GM15510 (cell line): ENCODE measurements around the gene ZSWIM8.
A peak's percentile ranks its signal among the peaks of the same experiment; 100 is the strongest.

ENCODE experiments used
- POLR2A ChIP-seq: IDR thresholded peaks from 3 replicates; pipeline ENCODE4 v1.6.1; 2011; ENCODE audit warnings: borderline replicate concordance; ENCODE audit not compliant: insufficient read length; ENCODE audit errors: extremely low read depth

ZSWIM8 gene

DNA sequence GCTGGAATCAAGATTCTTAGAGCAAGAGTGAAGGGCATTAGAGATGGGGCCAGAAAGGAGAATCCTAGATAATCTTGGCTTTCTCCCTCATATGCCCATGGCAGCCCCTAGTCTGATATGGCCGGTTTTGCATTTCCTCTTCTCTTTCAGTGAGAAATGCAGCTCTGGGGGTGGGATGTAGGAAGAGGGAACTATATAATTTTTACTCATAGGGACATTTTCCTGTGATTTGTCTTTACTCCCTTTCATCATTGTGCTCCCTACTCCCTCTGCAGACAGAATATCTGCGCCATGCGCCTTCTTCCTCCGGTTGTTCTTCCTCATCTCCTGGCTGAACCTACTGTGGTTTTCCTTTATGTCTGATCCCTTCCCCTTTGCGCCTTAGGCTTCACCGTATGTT lies 20.3 kb upstream of the ZSWIM8 start:
- TF ChIP-seq POLR2A = no peak

DNA sequence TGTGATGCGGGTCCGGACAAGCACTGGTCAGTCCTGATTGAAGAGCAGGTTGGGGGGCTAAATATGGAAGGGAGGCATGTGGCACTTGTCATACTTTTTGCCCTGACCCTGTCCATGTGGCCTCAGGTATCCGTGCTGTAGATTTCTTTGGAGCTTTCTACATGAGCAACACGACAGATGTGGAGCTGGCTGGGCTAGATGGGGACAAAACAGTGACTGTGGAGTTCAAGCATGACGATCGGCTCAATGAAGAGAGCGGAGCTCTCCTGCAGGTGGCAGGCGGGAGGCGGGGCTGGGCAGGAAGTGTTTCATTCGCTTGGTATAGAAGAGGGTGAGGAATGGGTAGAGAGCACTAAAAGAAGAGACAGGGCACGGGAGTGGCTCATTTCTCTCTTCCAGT lies 16.5 kb upstream of the ZSWIM8 start:
- TF ChIP-seq POLR2A = no peak

DNA sequence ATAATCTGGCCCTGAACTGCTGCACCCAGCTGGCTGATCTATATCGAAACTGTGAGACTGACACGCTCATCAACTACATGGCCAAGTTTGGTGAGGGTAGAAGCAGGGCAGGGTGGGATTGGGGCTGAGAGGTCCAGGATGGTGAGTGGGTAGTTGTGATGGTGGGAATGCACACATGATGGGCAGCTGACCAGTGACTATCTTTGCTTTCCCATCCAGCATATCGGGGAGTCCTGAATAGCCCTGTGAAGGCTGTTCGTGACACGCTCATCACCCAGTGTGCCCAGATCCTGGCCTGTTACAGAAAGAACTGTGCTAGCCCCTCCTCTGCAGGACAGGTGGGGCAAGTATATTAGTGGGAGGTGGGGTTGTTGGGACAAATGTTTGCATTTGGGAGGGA lies 16.0 kb upstream of the ZSWIM8 start:
- TF ChIP-seq POLR2A = no peak

DNA sequence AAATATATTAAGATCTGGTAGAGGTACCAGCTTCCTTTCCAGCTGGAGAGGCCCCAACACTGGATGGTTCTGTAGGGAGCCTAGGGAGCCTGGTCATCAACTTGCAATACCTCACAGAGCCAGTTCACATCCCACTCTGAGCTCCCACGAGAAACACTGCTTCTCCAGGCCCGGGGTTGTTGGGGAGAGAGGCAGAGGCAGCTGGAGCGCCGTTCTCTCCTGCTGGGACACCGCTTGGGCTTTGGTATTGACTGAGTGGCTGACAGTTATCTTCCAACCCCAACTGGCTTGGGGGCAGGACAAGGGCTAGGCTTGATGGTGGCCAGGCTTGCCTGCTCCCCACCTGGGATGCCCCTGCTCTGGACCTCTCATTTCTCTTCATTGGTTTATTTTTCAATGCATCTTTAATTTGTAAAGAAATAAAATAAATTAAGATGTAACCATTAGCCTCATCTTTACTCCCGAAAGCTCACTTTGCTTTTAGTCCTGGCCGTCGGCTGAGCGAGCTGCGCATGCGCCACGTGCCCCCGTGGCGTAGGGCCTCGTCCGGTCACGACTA lies 13.6 kb upstream of the ZSWIM8 start:
- TF ChIP-seq POLR2A = no peak

DNA sequence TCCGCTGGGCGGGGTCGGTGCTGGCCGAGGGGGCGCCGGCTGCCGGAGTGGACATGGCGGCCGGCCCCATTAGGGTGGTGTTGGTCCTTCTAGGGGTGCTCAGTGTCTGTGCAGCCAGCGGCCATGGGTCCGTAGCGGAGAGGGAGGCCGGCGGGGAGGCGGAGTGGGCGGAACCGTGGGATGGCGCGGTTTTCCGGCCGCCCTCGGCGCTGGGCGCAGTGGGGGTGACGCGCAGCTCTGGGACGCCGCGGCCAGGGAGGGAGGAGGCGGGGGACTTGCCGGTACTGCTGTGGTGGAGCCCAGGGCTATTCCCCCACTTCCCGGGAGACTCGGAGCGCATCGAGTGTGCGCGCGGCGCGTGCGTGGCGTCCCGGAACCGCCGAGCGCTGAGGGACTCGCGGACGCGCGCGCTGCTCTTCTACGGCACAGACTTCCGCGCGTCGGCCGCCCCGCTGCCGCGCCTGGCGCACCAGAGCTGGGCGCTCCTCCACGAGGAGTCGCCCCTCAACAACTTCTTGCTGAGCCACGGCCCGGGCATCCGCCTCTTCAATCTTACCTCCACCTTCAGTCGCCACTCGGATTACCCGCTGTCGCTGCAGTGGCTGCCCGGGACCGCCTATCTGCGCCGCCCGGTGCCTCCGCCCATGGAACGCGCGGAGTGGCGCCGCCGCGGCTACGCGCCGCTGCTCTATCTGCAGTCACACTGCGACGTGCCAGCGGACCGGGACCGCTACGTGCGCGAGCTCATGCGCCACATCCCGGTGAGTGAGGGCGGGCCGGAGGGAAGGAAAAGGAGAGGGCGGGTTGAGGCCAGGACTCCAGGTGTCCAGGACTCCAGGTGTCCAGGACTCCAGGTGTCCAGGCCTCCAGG lies 12.9 kb upstream of the ZSWIM8 start:
- TF ChIP-seq POLR2A = peak; percentile 64

DNA sequence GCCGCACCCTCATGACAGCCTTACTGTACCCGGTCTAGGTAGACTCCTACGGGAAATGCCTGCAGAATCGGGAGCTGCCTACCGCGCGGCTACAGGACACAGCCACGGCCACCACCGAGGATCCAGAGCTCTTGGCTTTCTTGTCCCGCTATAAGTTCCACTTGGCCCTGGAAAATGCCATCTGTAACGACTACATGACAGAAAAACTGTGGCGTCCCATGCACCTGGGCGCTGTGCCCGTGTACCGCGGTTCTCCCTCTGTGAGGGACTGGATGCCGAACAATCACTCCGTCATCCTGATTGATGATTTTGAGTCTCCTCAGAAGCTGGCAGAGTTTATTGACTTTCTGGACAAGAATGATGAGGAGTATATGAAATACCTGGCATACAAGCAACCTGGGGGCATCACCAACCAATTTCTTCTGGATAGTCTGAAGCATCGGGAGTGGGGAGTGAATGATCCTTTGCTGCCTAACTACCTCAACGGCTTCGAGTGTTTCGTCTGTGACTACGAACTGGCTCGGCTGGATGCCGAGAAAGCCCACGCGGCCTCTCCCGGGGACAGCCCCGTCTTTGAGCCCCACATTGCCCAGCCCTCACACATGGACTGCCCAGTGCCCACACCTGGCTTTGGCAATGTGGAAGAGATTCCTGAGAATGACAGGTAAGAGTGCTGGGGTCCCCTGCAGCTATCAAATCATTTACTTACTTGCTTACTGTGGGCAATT lies 12.1 kb upstream of the ZSWIM8 start:
- TF ChIP-seq POLR2A = no peak

DNA sequence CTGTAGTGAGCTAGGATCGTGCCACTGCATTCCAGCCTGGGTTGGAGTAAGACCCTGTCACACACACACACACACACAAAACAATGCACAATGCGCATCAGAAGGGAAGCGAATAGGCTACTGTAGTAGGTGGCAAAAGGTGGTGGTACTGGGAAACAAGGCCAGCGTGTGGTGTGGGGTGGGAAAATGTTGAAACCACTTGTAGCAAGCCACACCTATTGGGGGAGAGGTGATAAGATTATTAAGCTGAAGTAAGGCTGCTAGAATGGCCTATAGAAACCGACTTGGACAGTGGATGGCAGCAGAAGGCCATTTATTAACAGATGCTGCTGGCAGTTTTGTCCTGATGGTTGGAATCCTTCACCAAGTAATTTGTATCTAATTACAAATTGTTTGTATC lies 10.8 kb upstream of the ZSWIM8 start:
- TF ChIP-seq POLR2A = no peak

DNA sequence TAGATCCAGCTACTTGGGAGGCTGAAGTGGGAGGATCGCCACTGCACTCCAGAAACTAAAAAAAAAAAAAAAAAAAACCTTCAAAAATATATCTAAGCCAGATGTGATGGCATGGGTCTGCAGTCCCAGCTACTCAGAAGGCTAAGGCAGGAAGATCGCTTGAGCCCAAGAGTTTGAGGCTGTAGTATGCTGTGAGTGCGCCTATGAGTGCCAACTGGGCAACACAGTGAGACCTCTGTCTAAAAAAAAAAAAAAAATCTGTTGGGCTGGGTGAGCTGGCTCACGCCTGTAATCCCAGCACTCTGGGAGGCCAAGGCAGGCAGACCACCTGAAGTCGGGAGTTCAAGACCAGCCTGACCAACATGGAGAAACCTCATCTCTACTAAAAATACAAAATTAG lies 6.4 kb upstream of the ZSWIM8 start:
- TF ChIP-seq POLR2A = no peak

DNA sequence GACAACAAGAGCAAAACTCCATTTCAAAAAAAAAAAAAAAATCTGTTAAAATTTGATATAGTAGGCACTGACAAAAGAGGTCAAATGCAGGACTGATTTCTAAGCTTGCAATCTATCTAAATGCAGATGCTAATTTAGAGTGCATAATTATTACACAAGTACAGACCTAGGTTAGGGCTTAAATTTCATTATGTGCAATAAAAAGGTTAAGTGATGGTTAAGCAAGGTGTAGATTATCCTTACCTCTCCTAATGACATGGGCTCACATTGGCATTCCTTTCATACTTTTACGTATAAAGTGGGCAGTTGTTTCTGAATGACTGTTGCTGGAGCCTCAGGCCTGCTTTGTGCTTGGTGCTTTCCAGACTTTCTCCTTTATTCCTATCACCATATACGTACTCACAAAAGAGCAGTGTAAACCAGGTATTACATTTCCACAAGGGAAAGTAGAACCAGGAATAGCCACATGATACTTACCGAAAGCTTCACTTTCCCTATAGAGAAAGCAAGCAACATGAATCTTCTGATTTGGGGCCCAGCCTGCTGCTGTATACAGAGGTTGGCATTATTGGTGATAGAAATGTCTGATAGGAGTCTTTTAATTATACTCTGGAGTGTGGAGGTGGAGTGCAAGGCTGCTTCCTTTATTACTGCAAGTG lies 5.7 kb upstream of the ZSWIM8 start:
- TF ChIP-seq POLR2A = no peak

DNA sequence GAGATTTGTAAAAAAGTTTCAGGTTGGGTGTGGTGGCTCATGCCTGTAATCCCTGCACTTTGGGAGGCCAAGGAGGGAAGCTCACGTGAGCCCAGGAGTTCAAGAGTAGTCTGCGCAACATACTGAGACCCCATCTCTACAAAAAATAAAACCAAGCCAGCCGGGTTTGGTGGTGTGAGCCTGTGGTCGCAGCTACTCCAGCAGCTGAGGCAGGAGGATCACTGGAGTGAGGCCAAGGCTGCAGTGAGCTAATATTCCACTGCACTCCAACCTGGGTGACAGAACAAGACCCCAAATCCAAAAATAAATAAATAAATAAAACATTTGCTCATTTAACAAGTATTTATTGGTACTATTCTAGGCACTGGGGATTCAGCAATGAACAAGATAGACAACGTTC lies 5.1 kb upstream of the ZSWIM8 start:
- no peak for TF ChIP-seq POLR2A

DNA sequence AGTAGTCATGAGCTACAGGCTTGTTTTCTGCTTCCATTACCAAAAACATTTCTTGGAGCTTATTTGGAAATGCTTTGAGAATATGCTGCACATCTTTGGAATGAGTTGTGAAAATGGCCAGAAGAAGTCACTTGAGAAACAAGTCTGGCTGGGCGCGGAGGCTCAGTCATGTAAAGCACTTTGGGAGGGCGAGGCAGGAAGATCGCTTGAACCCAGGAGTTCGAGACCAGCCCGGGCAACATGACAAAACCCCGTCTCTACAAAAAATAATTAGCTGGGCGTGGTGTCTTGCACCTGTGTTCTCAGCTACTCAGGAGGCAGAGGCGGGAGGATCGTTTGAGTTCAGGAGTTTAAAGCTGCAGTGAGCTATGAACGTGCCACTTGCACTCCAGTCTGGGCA lies 4.4 kb upstream of the ZSWIM8 start:
- TF ChIP-seq POLR2A = no peak

DNA sequence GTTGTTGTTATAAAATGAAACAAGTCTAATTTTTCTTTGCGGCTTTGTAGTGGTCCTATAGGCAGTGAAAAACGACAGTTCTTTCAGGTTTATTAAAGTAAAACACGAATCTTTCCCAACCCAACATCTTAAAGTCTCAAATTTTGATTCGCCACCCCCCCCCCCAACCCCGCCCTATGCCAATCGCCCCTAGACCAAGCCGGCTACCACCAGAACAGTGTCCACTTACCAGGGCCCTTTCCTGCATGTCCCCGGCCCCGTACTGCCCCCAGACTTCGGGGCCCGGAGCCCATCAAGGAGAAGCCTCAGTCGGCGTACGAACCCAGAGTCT lies 3.9 kb upstream of the ZSWIM8 start:
- no peak for TF ChIP-seq POLR2A

DNA sequence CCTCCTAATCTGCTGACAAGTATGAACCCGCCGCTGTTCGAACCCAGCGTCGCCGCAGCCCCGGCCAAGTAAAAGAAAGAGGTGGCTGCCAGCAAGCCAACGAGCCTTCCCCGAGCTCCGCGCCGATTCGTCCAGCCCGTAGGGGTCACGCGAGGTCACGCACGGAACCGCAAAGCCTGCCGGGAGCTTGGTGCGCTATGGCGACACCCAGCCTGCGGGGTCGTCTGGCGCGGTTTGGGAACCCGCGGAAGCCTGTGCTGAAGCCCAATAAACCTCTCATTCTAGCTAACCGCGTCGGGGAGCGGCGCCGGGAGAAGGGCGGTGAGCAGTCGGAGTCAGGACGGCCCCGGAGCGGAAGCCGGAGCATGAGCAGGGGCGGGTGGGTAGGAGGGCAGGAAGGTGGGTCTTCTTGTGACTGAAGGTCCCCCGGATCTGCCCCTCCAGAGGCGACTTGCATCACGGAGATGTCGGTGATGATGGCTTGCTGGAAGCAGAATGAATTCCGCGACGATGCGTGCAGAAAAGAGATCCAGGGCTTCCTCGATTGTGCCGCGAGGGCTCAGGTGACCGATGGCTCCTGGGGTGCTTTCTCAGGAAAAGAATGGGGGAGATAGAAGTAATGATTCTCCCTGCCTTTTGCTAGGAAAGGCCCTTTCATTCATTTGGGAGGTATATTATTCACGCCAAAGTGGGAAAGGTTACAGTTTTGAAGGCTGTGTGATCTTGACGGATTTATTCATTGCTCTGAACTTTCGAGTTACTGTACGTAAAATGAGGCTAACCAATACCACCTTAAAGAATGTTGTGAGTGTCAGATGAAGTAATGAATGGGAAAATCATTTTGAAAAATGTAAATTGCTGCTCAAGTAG lies 3.3 kb upstream of the ZSWIM8 start, which contains the start of gene CHCHD1:
TSS of gene CHCHD1 (plus strand) at position 170 of the 870 bp plus-strand sequence. CDS start at position 198, 28 bp downstream.
- TF ChIP-seq POLR2A = peak; percentile 93

DNA sequence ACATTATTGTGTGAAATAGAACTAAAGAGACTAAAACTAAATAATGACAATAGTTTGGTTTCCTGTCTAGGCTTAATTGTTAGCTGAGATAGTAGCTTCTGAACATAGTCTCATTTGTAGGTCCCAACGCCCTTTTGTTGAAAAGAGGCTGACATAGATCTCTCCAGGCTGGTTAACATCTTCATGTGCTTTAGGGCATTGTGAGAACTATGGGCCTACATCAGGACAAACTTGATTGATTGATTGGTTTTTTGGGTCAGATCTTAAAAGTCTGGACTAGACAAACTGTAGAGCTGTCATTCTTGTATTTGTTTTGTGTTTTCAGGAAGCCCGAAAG lies 2.7 kb upstream of the ZSWIM8 start:
- TF ChIP-seq POLR2A = no peak
